CD4-positive, alpha-beta T cell treated with Interferon alpha-2 for 1 hour (primary cell): ENCODE data around the gene LTBP1.

ENCODE experiments used
- DNase-seq, 2 donors: peaks; one replicate each; pipeline ENCODE4 v3.0.0-alpha.2; 2020 to 2022

The LTBP1 gene

DNA sequence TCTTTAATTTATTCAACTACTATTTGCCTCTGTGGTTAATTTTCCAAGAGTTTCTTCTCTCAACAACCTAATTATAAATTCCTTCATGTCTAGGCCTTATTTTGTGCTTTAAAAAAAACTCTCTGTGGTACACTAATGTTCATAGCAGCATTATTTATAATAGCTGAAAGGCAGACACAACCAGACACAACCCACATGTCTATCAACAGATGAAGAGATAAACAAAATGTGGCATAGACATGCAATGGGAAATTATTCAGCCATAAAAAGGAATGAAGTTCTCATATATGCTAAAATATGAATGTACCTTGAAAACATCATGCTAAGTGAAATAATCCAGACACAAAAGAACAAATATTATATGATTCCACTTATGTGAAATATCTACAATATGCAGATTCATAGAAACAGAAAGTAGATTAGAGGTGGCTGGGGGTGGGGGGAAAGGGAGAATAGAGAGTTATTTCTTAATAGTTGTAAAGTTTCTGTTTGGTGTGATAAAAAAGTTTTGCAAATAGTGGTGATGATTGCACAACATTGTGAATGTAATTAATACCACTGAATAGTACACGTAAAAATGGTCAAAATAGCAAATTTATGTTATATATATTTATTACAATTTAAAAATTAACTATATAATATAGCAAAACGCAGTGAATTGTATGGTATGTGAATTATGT lies 501.6 kb downstream of the LTBP1 start:
- no peak for DNase-seq
